Pancreas (tissue), 10 donors: ENCODE measurements around the gene TCFL5. TPM values are rescaled to one million over a fixed set of nuclear protein-coding genes. Genes with fewer than 3 reads are reported as not detected.

ENCODE experiments used
- ATAC-seq, 4 donors: fragments of 200-7000 bp; cut with Tn5 transposase; one replicate each; pipeline versions ENCODE4 v1.8.0 to v1.9.1; 2020; ENCODE audit warnings: mild to moderate bottlenecking in 4 of 4, moderate library complexity in 4 of 4
- DNase-seq, 6 donors: peaks; one replicate each; pipeline ENCODE4 v3.0.0-alpha.2; 2020
- FAIRE-seq: peaks from 2 replicates; lab custom pipeline; 2012; peaks lifted over from hg19 to GRCh38; lab: Jason Lieb, UNC
- H3K27ac ChIP-seq, 4 donors: fragments of 200-600 bp; sonication (generic); 1 replicate in 3 of 4; 2 replicates in 1 of 4; pipeline versions ENCODE4 v1.5.0 to v1.8.0; 2020
- H3K27me3 ChIP-seq, 4 donors: fragments of 200-600 bp; one replicate each; pipeline ENCODE4 v1.8.0; 2021
- H3K36me3 ChIP-seq, 3 donors: fragments of 200-600 bp; sonication (generic) in 1 of 3; one replicate each; pipeline versions ENCODE4 v1.5.0 to v1.8.0; 2020 to 2021
- H3K4me1 ChIP-seq, 3 donors: fragments of 200-600 bp; one replicate each; pipeline ENCODE4 v1.8.0; 2021
- H3K4me3 ChIP-seq, 4 donors: fragments of 200-600 bp; sonication (generic) in 2 of 4; one replicate each; pipeline versions ENCODE4 v1.5.0 to v1.8.0; 2020 to 2021
- H3K9me3 ChIP-seq, 4 donors: fragments of 200-600 bp; one replicate each; pipeline ENCODE4 v1.8.0; 2021
- CTCF ChIP-seq, 4 donors: fragments of 200-600 bp; sonication (generic) in 3 of 4; IDR thresholded peaks; one replicate each; pipeline versions ENCODE4 v1.5.0 to v1.8.0; 2021; ENCODE audit warnings: antibody characterized with exemption in 4 of 4
- whole genome bisulfite sequencing, 2 donors: extraction: QIAGEN DNeasy Blood & Tissue Kit; methylation state at CpG; one replicate each; pipeline ENCODE4 v1.1.7; 2013; 5-methylcytosine and 5-hydroxymethylcytosine counted together
- intact Hi-C, 3 donors: fragments of 100-400 bp; cut with DNase I; formaldehyde crosslinking; loops; one replicate each; pipeline versions ENCODE4 v1.11.1 to v1.14.2; 2022
- polyA plus RNA-seq, 2 donors: library from polyadenylated mRNA; stranded (reverse); fragments of 200-250 nt; gene quantifications; one replicate each; pipeline ENCODE4 v1.2.3, GENCODE V29; 2013
- total RNA-seq, 6 donors: library from RNA; stranded (reverse); fragmentation: NEBNext Ultra II Directional in 4 of 6; extraction: Animal tissue kit (Norgen Biotek cat#: 25700) in 4 of 6; gene quantifications; one replicate each; pipeline versions ENCODE4 v1.2.1 to v1.2.4, GENCODE V29; 2021 to 2023
- donor health status: healthy with polysubstance abuse.
- donor health status: DM: no; HTN: no; CAD: no; lungs with moderate emphysema.
- donor health status: DM: no; HTN: no; CAD: no.
- donor health status: control.
- donor health status: control.
- donor health status: Bipolar disorder and iron deficiency.
- donor health status: DM: yes; HTN: yes; CAD: no.
- donor health status: DM: no; HTN: no; CAD: no.
- donor health status: DM: no; HTN: no; CAD: no.
- donor health status: DM: yes; HTN: yes; CAD: no.

The TCFL5 gene
- total and polyA plus RNA-seq, 8 donors, result 2.5 to 4.9 (median 4.0) TPM

- intact Hi-C loops, result no loop called here
- no peak for DNase-seq
- H3K4me1 ChIP-seq, result peaks cover 0 to 8% (median 4%) of the 10 kb centered on the region in 3 donors
- no peak overlapping the region for H3K27ac ChIP-seq
- ATAC-seq, result no peak
- no peaks in the 10 kb centered on the region for H3K9me3 ChIP-seq
- H3K36me3 ChIP-seq, result peaks cover 18 to 62% (median 51%) of the 10 kb centered on the region in 3 donors
- H3K4me3 ChIP-seq, result no peak overlapping the region
- no peak for TF ChIP-seq CTCF (IDR thresholded peaks at IDR 0.05)
- 79 to 90% methylated on average over 7 of the region's 7 CpGs for WGBS, 2 donors
- no peaks in the 10 kb centered on the region for H3K27me3 ChIP-seq
- FAIRE-seq, result no peak
Measured at GRCh38 chr20:62902926-62903615, 41.4 kb upstream of the TCFL5 start.

- ATAC-seq (no peak), DNase-seq (no peak), FAIRE-seq (no peak)
- intact Hi-C loops, result no loop called here
- peaks cover 0 to 8% (median 4%) of the 10 kb centered on the region in 3 donors for H3K4me1 ChIP-seq
- no peak overlapping the region for H3K4me3 ChIP-seq
- no peak overlapping the region for H3K27ac ChIP-seq
- H3K27me3 ChIP-seq, result no peaks in the 10 kb centered on the region
- no peaks in the 10 kb centered on the region for H3K9me3 ChIP-seq
- 91 to 94% methylated on average over 11 of the region's 11 CpGs for WGBS, 2 donors
- H3K36me3 ChIP-seq, result peaks cover 17 to 50% (median 44%) of the 10 kb centered on the region in 3 donors
- no peak for TF ChIP-seq CTCF (IDR thresholded peaks at IDR 0.05)
Measured at GRCh38 chr20:62901891-62902290, 40.3 kb upstream of the TCFL5 start.

GRCh38 chr20:62900692-62901584 lies 39.3 kb upstream of the TCFL5 start:
- intact Hi-C loops, result no loop called here
- 46 to 49% methylated on average over 20 of the region's 20 CpGs for WGBS, 2 donors
- no peak for TF ChIP-seq CTCF (IDR thresholded peaks at IDR 0.05)
- DNase-seq, result peak in 2 of 6 donors; percentile 36 to 45
- H3K4me1 ChIP-seq, result peaks cover 0 to 8% (median 4%) of the 10 kb centered on the region in 3 donors
- H3K9me3 ChIP-seq, result no peaks in the 10 kb centered on the region
- no peaks in the 10 kb centered on the region for H3K27me3 ChIP-seq
- peaks cover 12 to 41% (median 34%) of the 10 kb centered on the region in 3 donors for H3K36me3 ChIP-seq
- ATAC-seq, result peak; percentile 55 to 74 (median 64)
- H3K4me3 ChIP-seq, result no peak overlapping the region
- H3K27ac ChIP-seq, result peak overlapping the region; percentile 41 to 73 (median 64)
- no peak for FAIRE-seq

- Histone ChIP-seq H3K4me3 (no peak overlapping the region), H3K27ac (peak overlapping the region; percentile 41 to 73 (median 64)), H3K27me3 (no peaks in the 10 kb centered on the region), H3K9me3 (no peaks in the 10 kb centered on the region), H3K36me3 (peaks cover 6 to 33% (median 26%) of the 10 kb centered on the region in 3 donors), H3K4me1 (peaks cover 0 to 8% (median 4%) of the 10 kb centered on the region in 3 donors)
- peak; percentile 77 to 89 (median 86) for TF ChIP-seq CTCF (IDR thresholded peaks at IDR 0.05)
- 2 to 4% methylated on average over 11 of the region's 11 CpGs for WGBS, 2 donors
- DNase-seq (peak in 5 of 6 donors; percentile 57 to 82 (median 78)), ATAC-seq (peak; percentile 84 to 94 (median 91)), FAIRE-seq (no peak)
- intact Hi-C loops, result no loop called here
Measured at GRCh38 chr20:62900052-62900691, 38.5 kb upstream of the TCFL5 start.
